ENCODE results near the gene GRID2. TPM values are rescaled to one million over a fixed set of nuclear protein-coding genes. Genes with fewer than 3 reads are reported as not detected.

The GRID2 gene
- total and polyA plus RNA-seq, 2 of the 13 experiments (the other 11 are each of a cell fraction or from before 2014, with no cell fraction given): not detected

GRCh38 chr4:93317057-93317456 is 1013.3 kb downstream of the GRID2 start:
- Histone ChIP-seq H3K4me1 (ENCODE audit: insufficient read depth, low read length) (no peaks in the 10 kb centered on the region), H4K20me1 (ENCODE audit: insufficient read depth, low read length) (no peaks in the 10 kb centered on the region), H3K4me3 (replicated peaks in 1 of 3; ENCODE audit: insufficient read depth in 1 of 3, low read depth in 2 of 3, low read length in 3 of 3) (no peak overlapping the region), H3K27me3 (ENCODE audit: control insufficient read depth in 1 of 2, insufficient read depth in 2 of 2, low read length in 2 of 2) (no peaks in the 10 kb centered on the region), H3K9ac (ENCODE audit: insufficient read depth, low read depth, low read length) (no peak overlapping the region), H3K79me2 (ENCODE audit: insufficient read depth, low read length) (no peaks in the 10 kb centered on the region), H3K27ac (ENCODE audit: extremely low read length, insufficient read depth, low read length) (no peak overlapping the region), H2AFZ (ENCODE audit: low read length) (no peak overlapping the region), H3K4me2 (ENCODE audit: low read depth, low read length) (no peak overlapping the region), H3K36me3 (replicated peaks in 1 of 2; ENCODE audit: control insufficient read depth in 1 of 2, insufficient read depth in 2 of 2, low read length in 2 of 2) (no peaks in the 10 kb centered on the region), H3K9me3 (ENCODE audit: low read length) (no peaks in the 10 kb centered on the region)
- no TSS peak for BruUV-seq (replicated peaks)
- POLR2A ChIA-PET: no interaction called here
- ATAC-seq: no peak
- TF ChIP-seq ATF5 (CRISPR knock-in tag; IDR thresholded peaks at IDR 0.05; ENCODE audit: low read depth) (no peak), GATAD2A (CRISPR knock-in tag; IDR thresholded peaks at IDR 0.05) (no peak), ZNF605 (CRISPR knock-in tag; IDR thresholded peaks at IDR 0.05) (no peak), ZNF280B (CRISPR knock-in tag; IDR thresholded peaks at IDR 0.05; ENCODE audit: borderline replicate concordance) (no peak), GFI1 (CRISPR knock-in tag; IDR thresholded peaks at IDR 0.05; ENCODE audit: borderline replicate concordance) (no peak), JARID2 (CRISPR knock-in tag; IDR thresholded peaks at IDR 0.05; ENCODE audit: insufficient replicate concordance) (no peak), ETV6 (CRISPR knock-in tag; conservative IDR thresholded peaks at IDR 0.05) (no peak), ZNF367 (CRISPR knock-in tag; IDR thresholded peaks at IDR 0.05; ENCODE audit: borderline replicate concordance) (no peak), ZNF543 (CRISPR knock-in tag; IDR thresholded peaks at IDR 0.05) (no peak)
- CTCF ChIA-PET (ENCODE audit: low intra/inter-chr PET ratio, low total read pairs): no interaction called here
- no peak for FAIRE-seq
- WGBS (ENCODE audit: low lambda C conversion rate): 6% methylated on average over 4 of the region's 4 CpGs
- no peak for DNase-seq (ENCODE audit: low spot score)
- intact Hi-C loops (cut with micrococcal nuclease; ENCODE audit: unreplicated experiment) (no loop called here), in situ Hi-C loops (cut with HindIII; ENCODE audit: extremely low pct_ligation_motif_present, low pct_unique_long_range_greater_than_20kb) (no loop called here)

All from HepG2 (cell line).